Measurements from ENCODE around the gene WASF3.

The WASF3 gene

DNA sequence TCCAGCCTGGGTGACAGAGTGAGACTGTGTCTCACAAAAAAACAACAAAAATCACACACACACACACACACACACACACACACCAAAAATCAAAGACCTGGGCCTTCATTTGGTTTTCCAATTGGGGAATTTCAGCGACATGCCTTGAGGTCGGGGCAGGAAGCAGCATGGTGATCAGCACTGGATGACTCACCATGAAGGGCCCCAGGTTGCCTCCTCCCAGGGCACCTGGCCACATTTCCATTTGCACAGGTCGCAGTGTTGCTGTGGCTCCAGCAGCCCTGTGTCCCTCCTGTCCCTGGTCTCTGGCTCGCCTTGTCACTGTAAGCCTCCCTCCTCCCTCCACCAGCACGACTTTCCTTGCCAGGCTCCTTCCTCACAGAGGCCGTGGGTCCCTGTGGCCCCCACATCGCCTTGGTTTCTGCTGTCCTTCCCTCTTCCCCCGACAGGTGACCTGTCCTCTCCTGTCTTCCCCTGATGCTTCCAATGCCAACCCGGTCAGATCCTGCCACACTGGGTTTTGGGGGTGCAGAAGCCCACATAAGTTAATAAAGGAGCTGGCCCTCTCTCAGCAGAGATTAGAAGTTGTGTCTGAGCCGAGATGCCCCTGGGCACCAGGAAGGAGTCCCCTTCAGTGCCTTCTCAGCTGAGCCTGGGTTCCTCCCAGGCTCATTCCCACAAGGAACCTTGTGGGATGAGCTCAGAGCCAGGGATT lies 136.4 kb downstream of the WASF3 start:
- H3K36me3 ChIP-seq (ENCODE audit: insufficient read depth, low read length) = no peaks in the 10 kb centered on the region
- no peak overlapping the region for H3K4me2 ChIP-seq (ENCODE audit: insufficient read depth, low read length)
- H2AFZ ChIP-seq (ENCODE audit: low read depth, low read length) = no peak overlapping the region
- peaks cover 4% of the 10 kb centered on the region for H3K4me1 ChIP-seq (ENCODE audit: insufficient read depth, low read length)
- H3K9ac ChIP-seq (ENCODE audit: low read depth, low read length) = no peak overlapping the region
- DNase-seq (no peak), ATAC-seq (ENCODE audit: insufficient read depth, low read depth) (no peak)
- no peaks in the 10 kb centered on the region for H3K9me3 ChIP-seq (ENCODE audit: insufficient read depth, low read length, severe bottlenecking)
- no peak overlapping the region for H3K4me3 ChIP-seq (ENCODE audit: low read depth in 1 of 2, low read length in 2 of 2)
- H3K27me3 ChIP-seq (ENCODE audit: insufficient read depth, low read length, poor library complexity) = no peaks in the 10 kb centered on the region
- H4K20me1 ChIP-seq (ENCODE audit: insufficient read depth, low read length) = no peaks in the 10 kb centered on the region
- no peak for TF ChIP-seq EZH2 (IDR thresholded peaks at IDR 0.05; ENCODE audit: borderline replicate concordance, low read depth, low read length, severe bottlenecking)
- no peak for TF ChIP-seq CTCF (IDR thresholded peaks at IDR 0.05; ENCODE audit: borderline replicate concordance, extremely low read depth, low read length, poor library complexity, severe bottlenecking)
- no peak overlapping the region for H3K27ac ChIP-seq (ENCODE audit: low read length)
- no peaks in the 10 kb centered on the region for H3K79me2 ChIP-seq (ENCODE audit: insufficient read depth, low read length)

GRCh38 chr13:26694609-26695359 lies 137.3 kb downstream of the WASF3 start:
- no peak overlapping the region for H2AFZ ChIP-seq (ENCODE audit: low read depth, low read length)
- no peak overlapping the region for H3K9ac ChIP-seq (ENCODE audit: low read depth, low read length)
- H3K4me1 ChIP-seq (ENCODE audit: insufficient read depth, low read length) = peaks cover 4% of the 10 kb centered on the region
- DNase-seq (no peak), ATAC-seq (ENCODE audit: insufficient read depth, low read depth) (no peak)
- H4K20me1 ChIP-seq (ENCODE audit: insufficient read depth, low read length) = no peaks in the 10 kb centered on the region
- no peaks in the 10 kb centered on the region for H3K27me3 ChIP-seq (ENCODE audit: insufficient read depth, low read length, poor library complexity)
- no peaks in the 10 kb centered on the region for H3K9me3 ChIP-seq (ENCODE audit: insufficient read depth, low read length, severe bottlenecking)
- H3K79me2 ChIP-seq (ENCODE audit: insufficient read depth, low read length) = no peaks in the 10 kb centered on the region
- TF ChIP-seq EZH2 (IDR thresholded peaks at IDR 0.05; ENCODE audit: borderline replicate concordance, low read depth, low read length, severe bottlenecking) (no peak), CTCF (IDR thresholded peaks at IDR 0.05; ENCODE audit: borderline replicate concordance, extremely low read depth, low read length, poor library complexity, severe bottlenecking) (no peak)
- H3K36me3 ChIP-seq (ENCODE audit: insufficient read depth, low read length) = no peaks in the 10 kb centered on the region
- H3K4me3 ChIP-seq (ENCODE audit: low read depth in 1 of 2, low read length in 2 of 2) = no peak overlapping the region
- no peak overlapping the region for H3K4me2 ChIP-seq (ENCODE audit: insufficient read depth, low read length)
- no peak overlapping the region for H3K27ac ChIP-seq (ENCODE audit: low read length)

- H3K4me2 ChIP-seq (ENCODE audit: insufficient read depth, low read length) = no peak overlapping the region
- no peak for TF ChIP-seq CTCF (IDR thresholded peaks at IDR 0.05; ENCODE audit: borderline replicate concordance, extremely low read depth, low read length, poor library complexity, severe bottlenecking)
- ATAC-seq (ENCODE audit: insufficient read depth, low read depth) (no peak), DNase-seq (no peak)
- no peak overlapping the region for H2AFZ ChIP-seq (ENCODE audit: low read depth, low read length)
- no peaks in the 10 kb centered on the region for H4K20me1 ChIP-seq (ENCODE audit: insufficient read depth, low read length)
- H3K79me2 ChIP-seq (ENCODE audit: insufficient read depth, low read length) = no peaks in the 10 kb centered on the region
- no peaks in the 10 kb centered on the region for H3K9me3 ChIP-seq (ENCODE audit: insufficient read depth, low read length, severe bottlenecking)
- H3K36me3 ChIP-seq (ENCODE audit: insufficient read depth, low read length) = no peaks in the 10 kb centered on the region
- peaks cover 4% of the 10 kb centered on the region for H3K4me1 ChIP-seq (ENCODE audit: insufficient read depth, low read length)
- no peak overlapping the region for H3K27ac ChIP-seq (ENCODE audit: low read length)
- no peak overlapping the region for H3K9ac ChIP-seq (ENCODE audit: low read depth, low read length)
- no peak overlapping the region for H3K4me3 ChIP-seq (ENCODE audit: low read depth in 1 of 2, low read length in 2 of 2)
- no peaks in the 10 kb centered on the region for H3K27me3 ChIP-seq (ENCODE audit: insufficient read depth, low read length, poor library complexity)
These were observed 137.8 kb downstream of the WASF3 start for GRCh38 chr13:26695360-26695705.

All from DND-41 (cell line).